ENCODE measurements around the gene SLC35B2. TPM values are rescaled to one million over a fixed set of nuclear protein-coding genes. Genes with fewer than 3 reads are reported as not detected.

Gene SLC35B2
- total and polyA plus RNA-seq, 9 of the 15 experiments (the other 6 are each of a cell fraction or from before 2014, with no cell fraction given): 14.5 to 59.1 (median 47.1) TPM

- TF ChIP-seq ZNF740 (CRISPR knock-in tag; IDR thresholded peaks at IDR 0.05): peak; percentile 18; the same call in 1 of the 2 replicates
- no peak for TF ChIP-seq ZNF740 (tag; IDR thresholded peaks at IDR 0.05)
- no peak for TF ChIP-seq XRCC4 (IDR thresholded peaks at IDR 0.05; ENCODE audit: extremely low read depth, insufficient read depth, insufficient read length)
- no peak for TF ChIP-seq BRF1 (IDR thresholded peaks at IDR 0.05; ENCODE audit: borderline replicate concordance, extremely low read depth, insufficient read length)
- TF ChIP-seq E2F4 (CRISPR knock-in tag; IDR thresholded peaks at IDR 0.05; ENCODE audit: low read depth): no peak
- TF ChIP-seq WHSC1 (IDR thresholded peaks at IDR 0.05; ENCODE audit: low read length): no peak
- TF ChIP-seq HDAC2 (IDR thresholded peaks at IDR 0.05): no peak
- no peak for TF ChIP-seq SIRT6 (IDR thresholded peaks at IDR 0.05; ENCODE audit: low read depth, low read length)
- no peak for TF ChIP-seq ZFP36 (IDR thresholded peaks at IDR 0.05; ENCODE audit: low read depth, low read length, partially characterized antibody)
- TF ChIP-seq IRF1 (CRISPR knock-in tag; IDR thresholded peaks at IDR 0.05; ENCODE audit: borderline replicate concordance): no peak
- no peak for TF ChIP-seq ATF1 (CRISPR knock-in tag; IDR thresholded peaks at IDR 0.05)
- no peak for TF ChIP-seq ATF1 (tag; IDR thresholded peaks at IDR 0.05)
Measured at GRCh38 chr6:44270526-44271405, 13.4 kb upstream of the SLC35B2 start (continued).

Measured in K562 (cell line).